Measurements from ENCODE around the gene BTK. TPM values are rescaled to one million over a fixed set of nuclear protein-coding genes. Genes with fewer than 3 reads are reported as not detected.

Gene BTK
- total RNA-seq, 2 donors from 2014 or later = 1.3 to 2.4 TPM

DNA sequence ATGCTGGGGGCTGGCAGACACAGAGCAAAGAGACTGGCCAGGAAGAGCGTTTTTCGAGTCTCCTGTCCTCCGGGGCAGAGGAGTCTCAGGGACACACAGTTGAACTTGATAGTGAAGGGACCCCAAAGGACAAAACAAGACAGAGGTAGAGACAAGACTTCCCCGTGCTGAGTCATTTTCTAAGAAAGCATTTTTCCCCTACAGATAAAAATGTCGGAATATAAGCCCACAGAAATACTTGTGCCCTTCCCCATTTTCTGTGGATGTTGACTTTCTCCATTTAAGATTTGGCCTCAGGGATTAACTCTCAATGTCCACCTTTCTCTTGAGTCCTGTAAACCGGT is 523 bp upstream of the BTK start:
- no peak for TF ChIP-seq POLR2AphosphoS5 (IDR thresholded peaks at IDR 0.05)
- 73% methylated on average over 6 of the region's 6 CpGs for WGBS
- Histone ChIP-seq H3K36me3 (no peaks in the 10 kb centered on the region), H3K27ac (no peak overlapping the region), H3K4me1 (replicated peaks) (no peaks in the 10 kb centered on the region), H3K27me3 (replicated peaks; ENCODE audit: insufficient read depth) (no peaks in the 10 kb centered on the region), H3K4me3 (no peak overlapping the region), H3K9me3 (no peaks in the 10 kb centered on the region)
- intact Hi-C loops (cut with DNase I) = no loop called here
- DNase-seq (ENCODE audit: low spot score) = no peak

DNA sequence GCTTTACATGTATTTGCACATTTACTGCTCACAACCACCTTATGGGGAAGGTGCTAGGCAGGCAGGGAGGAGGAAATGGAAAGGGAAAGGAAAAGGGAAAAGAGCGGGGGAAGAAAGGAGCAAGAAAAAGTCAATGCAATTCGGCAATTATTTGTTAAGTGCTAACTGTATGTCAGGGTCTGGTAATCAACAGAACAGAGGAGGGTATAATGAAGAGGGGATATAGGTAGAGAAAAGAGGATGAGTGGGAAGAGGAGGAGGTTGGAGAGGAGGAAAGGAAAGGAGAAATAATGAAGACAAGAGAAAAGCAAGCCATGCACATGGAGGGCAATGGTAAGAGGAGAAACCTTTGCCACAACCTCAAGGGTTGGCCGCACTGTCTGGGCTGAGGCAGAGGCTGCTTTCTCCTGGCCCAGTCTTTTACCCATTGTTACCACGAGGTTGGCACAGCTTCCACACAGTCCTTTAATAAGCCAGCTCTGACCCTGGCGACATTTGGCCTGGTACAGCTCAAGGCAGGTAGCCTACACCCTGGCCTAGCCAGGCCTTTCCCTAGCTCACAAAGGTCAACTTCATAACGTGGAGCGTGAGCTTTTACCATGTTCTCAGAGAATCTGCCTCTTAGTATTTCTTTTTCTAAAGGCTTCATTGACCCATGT is 836 bp downstream of the BTK start:
- no peaks in the 10 kb centered on the region for H3K36me3 ChIP-seq
- no peaks in the 10 kb centered on the region for H3K9me3 ChIP-seq
- DNase-seq (ENCODE audit: low spot score) = no peak
- no peak for TF ChIP-seq POLR2AphosphoS5 (IDR thresholded peaks at IDR 0.05)
- TF ChIP-seq, protein P1, sequence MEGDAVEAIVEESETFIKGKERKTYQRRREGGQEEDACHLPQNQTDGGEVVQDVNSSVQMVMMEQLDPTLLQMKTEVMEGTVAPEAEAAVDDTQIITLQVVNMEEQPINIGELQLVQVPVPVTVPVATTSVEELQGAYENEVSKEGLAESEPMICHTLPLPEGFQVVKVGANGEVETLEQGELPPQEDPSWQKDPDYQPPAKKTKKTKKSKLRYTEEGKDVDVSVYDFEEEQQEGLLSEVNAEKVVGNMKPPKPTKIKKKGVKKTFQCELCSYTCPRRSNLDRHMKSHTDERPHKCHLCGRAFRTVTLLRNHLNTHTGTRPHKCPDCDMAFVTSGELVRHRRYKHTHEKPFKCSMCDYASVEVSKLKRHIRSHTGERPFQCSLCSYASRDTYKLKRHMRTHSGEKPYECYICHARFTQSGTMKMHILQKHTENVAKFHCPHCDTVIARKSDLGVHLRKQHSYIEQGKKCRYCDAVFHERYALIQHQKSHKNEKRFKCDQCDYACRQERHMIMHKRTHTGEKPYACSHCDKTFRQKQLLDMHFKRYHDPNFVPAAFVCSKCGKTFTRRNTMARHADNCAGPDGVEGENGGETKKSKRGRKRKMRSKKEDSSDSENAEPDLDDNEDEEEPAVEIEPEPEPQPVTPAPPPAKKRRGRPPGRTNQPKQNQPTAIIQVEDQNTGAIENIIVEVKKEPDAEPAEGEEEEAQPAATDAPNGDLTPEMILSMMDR (IDR thresholded peaks at IDR 0.05) = no peak
- no peak for TF ChIP-seq POLR2A (IDR thresholded peaks at IDR 0.05)
- intact Hi-C loops (cut with DNase I) = no loop called here
- no peak overlapping the region for H3K4me3 ChIP-seq
- no peaks in the 10 kb centered on the region for H3K4me1 ChIP-seq (replicated peaks)
- WGBS = 89% methylated on average over 7 of the region's 7 CpGs
- H3K27me3 ChIP-seq (replicated peaks; ENCODE audit: insufficient read depth) = no peaks in the 10 kb centered on the region
- no peak overlapping the region for H3K27ac ChIP-seq

DNA sequence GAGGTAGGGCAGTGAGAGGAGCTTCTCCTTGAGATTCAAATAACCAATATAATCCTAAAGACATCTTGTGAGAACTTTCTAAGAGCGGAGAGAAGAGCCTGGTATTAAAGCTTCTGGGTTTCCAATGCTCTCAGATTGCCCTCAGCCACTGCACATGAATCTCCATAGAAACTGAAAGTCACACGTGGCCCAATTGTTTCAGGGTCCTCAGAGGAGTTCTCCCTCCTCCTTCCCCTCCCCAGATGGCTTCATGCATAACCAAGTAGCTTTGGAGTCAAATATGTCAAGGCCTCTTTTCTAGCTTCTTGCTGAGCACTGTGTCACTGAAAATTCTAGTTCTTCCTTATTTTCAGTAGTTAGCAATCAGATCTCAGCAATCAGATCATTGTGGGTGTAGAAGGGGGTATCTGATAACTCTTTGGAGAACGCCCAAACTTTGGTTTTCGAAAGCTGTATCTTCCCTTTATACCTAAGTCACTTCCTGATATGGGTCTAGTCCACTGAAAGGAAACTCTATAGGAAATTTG is 2.2 kb downstream of the BTK start:
- H3K27ac ChIP-seq = no peak overlapping the region
- DNase-seq (ENCODE audit: low spot score) = no peak
- intact Hi-C loops (cut with DNase I) = no loop called here
- no peaks in the 10 kb centered on the region for H3K4me1 ChIP-seq (replicated peaks)
- no peaks in the 10 kb centered on the region for H3K36me3 ChIP-seq
- WGBS = 62% methylated on average over 4 of the region's 4 CpGs
- H3K27me3 ChIP-seq (replicated peaks; ENCODE audit: insufficient read depth) = no peaks in the 10 kb centered on the region
- no peaks in the 10 kb centered on the region for H3K9me3 ChIP-seq
- TF ChIP-seq POLR2AphosphoS5 (IDR thresholded peaks at IDR 0.05) (no peak), POLR2A (IDR thresholded peaks at IDR 0.05) (no peak)
- TF ChIP-seq, protein P1 (IDR thresholded peaks at IDR 0.05) = no peak
- H3K4me3 ChIP-seq = no peak overlapping the region

DNA sequence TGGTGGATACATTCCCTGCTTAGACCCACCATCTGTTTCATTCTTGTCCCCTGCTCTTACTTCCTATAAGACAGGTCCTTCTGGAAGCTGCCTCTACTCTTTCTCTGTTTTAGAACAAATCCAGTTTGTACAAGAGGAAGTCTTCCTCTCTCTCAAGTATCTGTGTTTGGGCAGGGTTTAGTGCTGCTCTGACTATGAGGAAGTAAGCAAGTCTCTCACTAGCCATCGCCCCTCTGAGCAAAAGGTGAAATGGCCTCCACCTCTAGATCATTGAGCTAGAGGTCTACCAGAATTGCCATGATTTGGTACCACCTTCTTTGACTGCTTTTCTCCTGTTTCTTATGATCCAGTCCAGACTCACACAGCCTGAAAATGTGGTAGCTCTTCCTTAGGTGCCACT is 8.4 kb downstream of the BTK start:
- Histone ChIP-seq H3K27me3 (replicated peaks; ENCODE audit: insufficient read depth) (no peaks in the 10 kb centered on the region), H3K4me3 (no peak overlapping the region), H3K36me3 (no peaks in the 10 kb centered on the region), H3K9me3 (no peaks in the 10 kb centered on the region), H3K4me1 (replicated peaks) (no peaks in the 10 kb centered on the region), H3K27ac (no peak overlapping the region)
- intact Hi-C loops (cut with DNase I) = no loop called here
- TF ChIP-seq, protein P1 (IDR thresholded peaks at IDR 0.05) = no peak
- no peak for TF ChIP-seq POLR2A (IDR thresholded peaks at IDR 0.05)
- no peak for TF ChIP-seq POLR2AphosphoS5 (IDR thresholded peaks at IDR 0.05)
- WGBS = 89% methylated on average over 1 of the region's 1 CpG
- DNase-seq (ENCODE audit: low spot score) = no peak

- no peaks in the 10 kb centered on the region for H3K36me3 ChIP-seq
- TF ChIP-seq POLR2AphosphoS5 (IDR thresholded peaks at IDR 0.05) = no peak
- no peak overlapping the region for H3K27ac ChIP-seq
- intact Hi-C loops (cut with DNase I) = no loop called here
- no peaks in the 10 kb centered on the region for H3K4me1 ChIP-seq (replicated peaks)
- DNase-seq (ENCODE audit: low spot score) = no peak
- H3K9me3 ChIP-seq = no peaks in the 10 kb centered on the region
- no peak overlapping the region for H3K4me3 ChIP-seq
- H3K27me3 ChIP-seq (replicated peaks; ENCODE audit: insufficient read depth) = no peaks in the 10 kb centered on the region
- WGBS = 56% methylated on average over 3 of the region's 3 CpGs
Measured at GRCh38 chrX:101370888-101371504, 15.0 kb downstream of the BTK start.

GRCh38 chrX:101369687-101370086 is 16.3 kb downstream of the BTK start:
- Histone ChIP-seq H3K27ac (no peak overlapping the region), H3K4me1 (replicated peaks) (no peaks in the 10 kb centered on the region), H3K36me3 (no peaks in the 10 kb centered on the region), H3K9me3 (no peaks in the 10 kb centered on the region), H3K4me3 (no peak overlapping the region), H3K27me3 (replicated peaks; ENCODE audit: insufficient read depth) (no peaks in the 10 kb centered on the region)
- intact Hi-C loops (cut with DNase I) = no loop called here
- no peak for DNase-seq (ENCODE audit: low spot score)
- TF ChIP-seq POLR2AphosphoS5 (IDR thresholded peaks at IDR 0.05) (no peak), POLR2A (IDR thresholded peaks at IDR 0.05) (no peak)
- TF ChIP-seq, protein P1 (IDR thresholded peaks at IDR 0.05) = no peak
- 75% methylated on average over 6 of the region's 6 CpGs for WGBS

All from prostate gland (tissue), 2 donors.